CD4-positive, CD25-positive, alpha-beta regulatory T cell (primary cell): ENCODE measurements around the gene PMVK. TPM values are rescaled to one million over a fixed set of nuclear protein-coding genes. Genes with fewer than 3 reads are reported as not detected.

Experiments used
- ATAC-seq, 2 donors: fragments of 150-1000 bp; cut with Tn5 transposase; one replicate each; pipeline ENCODE4 v1.10.0; 2021; ENCODE audit warnings: low read depth in 2 of 2, moderate number of reproducible peaks in 2 of 2, moderate library complexity in 1 of 2
- DNase-seq, 3 donors: peaks; one replicate each; pipeline versions ENCODE4 v3.0.0 to v3.0.0-alpha.2; 2012 to 2022; ENCODE audit warnings: mixed read lengths in 1 of 3
- H3K27ac ChIP-seq: one replicate; pipeline ENCODE4 v1.7.0; 2013; ENCODE audit warnings: mild to moderate bottlenecking, low read length; ENCODE audit not compliant: insufficient read depth, poor library complexity, severe bottlenecking
- H3K27me3 ChIP-seq: one replicate; pipeline ENCODE4 v1.7.0; 2013; ENCODE audit warnings: low read length; ENCODE audit not compliant: control insufficient read depth, insufficient read depth
- H3K36me3 ChIP-seq: one replicate; pipeline ENCODE4 v1.7.0; 2013; ENCODE audit warnings: mild to moderate bottlenecking, low read length, moderate library complexity; ENCODE audit not compliant: control insufficient read depth, insufficient read depth
- H3K4me1 ChIP-seq: 2 replicates; pipeline ENCODE4 v1.7.0; 2013; ENCODE audit warnings: mild to moderate bottlenecking, low read length; ENCODE audit not compliant: insufficient read depth, control insufficient read depth, poor library complexity, severe bottlenecking
- H3K4me3 ChIP-seq: one replicate; pipeline ENCODE4 v1.7.0; 2013; ENCODE audit warnings: low read depth, mild to moderate bottlenecking, low read length, moderate library complexity
- H3K9me3 ChIP-seq, 2 experiments: 1 replicate in 1 of 2; 2 replicates in 1 of 2; pipeline ENCODE4 v1.7.0; 2013; ENCODE audit warnings: low read length in 2 of 2, mild to moderate bottlenecking in 1 of 2, moderate library complexity in 1 of 2; ENCODE audit not compliant: control insufficient read depth in 2 of 2
- H3K27ac Mint-ChIP-seq, 3 donors: one replicate each; pipeline ENCODE4 v1.8.0; 2020 to 2022; ENCODE audit warnings: mild to moderate bottlenecking in 3 of 3, mixed read lengths in 3 of 3, moderate library complexity in 2 of 3
- H3K27me3 Mint-ChIP-seq: one replicate; pipeline ENCODE4 v1.8.0; 2022; ENCODE audit warnings: mild to moderate bottlenecking, mixed read lengths
- H3K36me3 Mint-ChIP-seq: one replicate; pipeline ENCODE4 v1.8.0; 2020; ENCODE audit warnings: mixed read lengths
- H3K4me1 Mint-ChIP-seq, 4 donors: one replicate each; pipeline ENCODE4 v1.8.0; 2020 to 2022; ENCODE audit warnings: mixed read lengths in 4 of 4, mild to moderate bottlenecking in 1 of 4
- H3K4me3 Mint-ChIP-seq, 4 donors: one replicate each; pipeline ENCODE4 v1.8.0; 2020 to 2022; ENCODE audit warnings: mild to moderate bottlenecking in 4 of 4, mixed read lengths in 4 of 4, moderate library complexity in 3 of 4
- H3K9me3 Mint-ChIP-seq, 7 donors: one replicate each; pipeline ENCODE4 v1.8.0; 2020 to 2022; ENCODE audit warnings: mixed read lengths in 7 of 7, mild to moderate bottlenecking in 3 of 7, moderate library complexity in 2 of 7
- polyA plus RNA-seq, 4 donors: library from polyadenylated mRNA; unstranded; fragments of 300-500 nt; fragmentation: Illumina TruSeq; gene quantifications; one replicate each; pipeline ENCODE4 v1.2.3, GENCODE V29; 2021
- total RNA-seq: library from RNA; stranded (reverse); gene quantifications from one replicate; pipeline ENCODE4 v1.2.3, GENCODE V29; 2022

PMVK gene
- total and polyA plus RNA-seq, 5 donors from 2014 or later: 19.1 to 76.9 (median 56.7) TPM

DNA sequence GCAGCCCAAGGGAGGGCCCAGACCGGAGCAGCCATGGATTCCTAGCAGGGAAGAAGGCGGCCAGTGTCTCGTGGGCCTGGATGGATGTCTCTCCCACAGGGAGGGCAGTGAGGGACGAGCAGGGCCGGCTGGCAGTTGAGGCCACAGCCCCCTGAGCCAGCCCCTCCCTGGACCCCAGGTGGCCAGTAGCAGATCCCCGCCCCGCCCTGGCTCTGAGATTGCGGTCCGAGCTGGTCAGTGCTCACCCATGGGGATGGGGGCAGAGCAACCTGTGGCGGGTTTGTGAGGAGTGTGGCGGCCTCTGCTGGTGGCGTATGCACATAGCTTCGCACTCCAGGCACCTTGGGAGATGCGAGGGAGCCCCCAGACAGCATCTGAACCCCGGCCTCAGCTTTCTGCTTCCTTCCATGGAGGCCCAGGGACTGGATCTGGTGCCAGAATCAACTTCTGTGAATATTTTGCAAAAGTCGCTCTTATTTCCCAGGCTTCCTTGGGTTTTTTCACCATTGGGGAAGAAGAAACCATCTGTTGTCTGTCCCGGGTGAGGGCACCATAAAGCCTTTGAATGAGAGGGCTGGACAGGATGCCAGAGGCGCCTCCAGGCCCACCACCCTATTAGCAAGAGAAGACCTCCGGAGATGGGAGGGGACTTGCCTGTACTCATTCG, 58.0 kb downstream of the PMVK start:
- Histone ChIP-seq H3K27ac (no peak overlapping the region), H3K4me1 (no peaks in the 10 kb centered on the region), H3K9me3 (no peaks in the 10 kb centered on the region), H3K36me3 (no peaks in the 10 kb centered on the region), H3K27me3 (no peaks in the 10 kb centered on the region), H3K4me3 (no peak overlapping the region)
- Mint-ChIP-seq H3K27me3 (peaks cover 20% of the 10 kb centered on the region), H3K4me3 (no peak overlapping the region), H3K27ac (no peak overlapping the region), H3K36me3 (no peaks in the 10 kb centered on the region), H3K4me1 (no peaks in the 10 kb centered on the region), H3K9me3 (no peaks in the 10 kb centered on the region)
- DNase-seq (peak; percentile 42 to 65 (median 62)), ATAC-seq (peak; percentile 74 to 79)

GRCh38 chr1:154877370-154877974, 59.0 kb downstream of the PMVK start:
- Mint-ChIP-seq H3K27ac (no peak overlapping the region), H3K4me1 (no peaks in the 10 kb centered on the region), H3K9me3 (no peaks in the 10 kb centered on the region), H3K27me3 (peaks cover 20% of the 10 kb centered on the region), H3K36me3 (no peaks in the 10 kb centered on the region), H3K4me3 (no peak overlapping the region)
- H3K27ac ChIP-seq: no peak overlapping the region
- H3K36me3 ChIP-seq: no peaks in the 10 kb centered on the region
- no peak overlapping the region for H3K4me3 ChIP-seq
- DNase-seq (no peak), ATAC-seq (no peak)
- no peaks in the 10 kb centered on the region for H3K9me3 ChIP-seq
- H3K4me1 ChIP-seq: no peaks in the 10 kb centered on the region
- H3K27me3 ChIP-seq: no peaks in the 10 kb centered on the region

DNA sequence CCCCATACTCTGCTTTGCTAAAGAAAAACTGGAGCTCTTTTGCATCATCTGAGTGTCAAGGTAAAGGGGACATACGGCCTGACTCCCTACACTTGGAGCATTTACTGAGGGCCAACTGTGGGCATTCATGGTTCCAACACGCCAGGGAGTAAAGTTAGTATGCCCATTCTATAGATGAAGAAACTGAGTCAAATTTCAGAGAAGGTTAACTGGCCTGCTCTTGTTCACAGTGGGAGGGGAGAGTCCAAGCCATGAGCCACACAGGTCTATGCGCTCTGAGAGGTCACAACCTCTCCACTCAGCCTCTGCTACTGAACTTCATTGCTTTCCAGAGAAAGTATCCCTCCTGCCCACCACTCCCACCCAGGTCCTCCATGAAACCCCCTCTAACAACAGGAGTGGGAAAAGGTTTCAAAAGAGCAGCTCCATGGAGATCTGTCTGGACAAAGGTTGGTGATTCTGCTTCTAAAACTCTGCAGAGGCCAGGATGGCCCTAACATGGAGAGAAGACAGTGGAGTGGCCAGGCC, 59.6 kb downstream of the PMVK start:
- no peaks in the 10 kb centered on the region for H3K9me3 ChIP-seq
- no peak overlapping the region for H3K27ac ChIP-seq
- H3K27ac Mint-ChIP-seq: no peak overlapping the region
- peaks cover 22% of the 10 kb centered on the region for H3K27me3 Mint-ChIP-seq
- no peaks in the 10 kb centered on the region for H3K36me3 Mint-ChIP-seq
- H3K4me3 ChIP-seq: no peak overlapping the region
- H3K27me3 ChIP-seq: no peaks in the 10 kb centered on the region
- no peaks in the 10 kb centered on the region for H3K9me3 Mint-ChIP-seq
- DNase-seq: no peak
- no peaks in the 10 kb centered on the region for H3K4me1 Mint-ChIP-seq
- no peak for ATAC-seq
- no peaks in the 10 kb centered on the region for H3K36me3 ChIP-seq
- no peak overlapping the region for H3K4me3 Mint-ChIP-seq
- H3K4me1 ChIP-seq: no peaks in the 10 kb centered on the region

Other genes with a start within 250 kb of the PMVK start
- gene KCNN3, start 66.4 kb downstream of the PMVK start, total RNA-seq: 0.30 TPM
- gene KCNN3, start 66.4 kb downstream of the PMVK start, polyA plus RNA-seq: not detected
- gene PBXIP1, start 19.4 kb upstream of the PMVK start, total RNA-seq: 774 TPM
- 100 to 1,000 TPM; 349 to 464 (median 399) TPM for gene PBXIP1, start 19.4 kb upstream of the PMVK start, polyA plus RNA-seq
- 41.9 TPM for gene PYGO2, start 25.1 kb upstream of the PMVK start, total RNA-seq
- 10 to 100 TPM; 30.2 to 47.3 (median 46.9) TPM for gene PYGO2, start 25.1 kb upstream of the PMVK start, polyA plus RNA-seq
- 71.3 TPM for gene SHC1, start 34.0 kb upstream of the PMVK start, total RNA-seq
- gene SHC1, start 34.0 kb upstream of the PMVK start, polyA plus RNA-seq: 10 to 100 TPM; 27.0 to 40.3 (median 30.3) TPM
- 8.5 TPM for gene CKS1B, start 38.0 kb upstream of the PMVK start, total RNA-seq
- gene CKS1B, start 38.0 kb upstream of the PMVK start, polyA plus RNA-seq: 10 to 100 TPM; 51.3 to 60.0 (median 56.4) TPM
- 39.1 TPM for gene FLAD1, start 46.6 kb upstream of the PMVK start, total RNA-seq
- gene FLAD1, start 46.6 kb upstream of the PMVK start, polyA plus RNA-seq: 10 to 100 TPM; 41.0 to 60.3 (median 44.0) TPM
- gene LENEP, start 56.9 kb upstream of the PMVK start, total RNA-seq: not detected
- gene LENEP, start 56.9 kb upstream of the PMVK start, polyA plus RNA-seq: not detected
- 68.0 TPM for gene ZBTB7B, start 66.1 kb upstream of the PMVK start, total RNA-seq
- 1 to 10 TPM; 3.7 to 6.5 (median 5.3) TPM for gene ZBTB7B, start 66.1 kb upstream of the PMVK start, polyA plus RNA-seq
- gene DCST2, start 97.1 kb upstream of the PMVK start, total RNA-seq: 1.4 TPM
- not detected for gene DCST2, start 97.1 kb upstream of the PMVK start, polyA plus RNA-seq
- 0.32 TPM for gene DCST1, start 97.1 kb upstream of the PMVK start, total RNA-seq
- not detected for gene DCST1, start 97.1 kb upstream of the PMVK start, polyA plus RNA-seq
- 31.5 TPM for gene ADAM15, start 114.6 kb upstream of the PMVK start, total RNA-seq
- 10 to 100 TPM in 3 of 4 donors, 1 to 10 TPM in 1; 9.8 to 24.7 (median 17.2) TPM for gene ADAM15, start 114.6 kb upstream of the PMVK start, polyA plus RNA-seq
- 6.1 TPM for gene EFNA4, start 127.0 kb upstream of the PMVK start, total RNA-seq
- 1 to 10 TPM; 2.5 to 5.9 (median 4.2) TPM for gene EFNA4, start 127.0 kb upstream of the PMVK start, polyA plus RNA-seq
- gene EFNA3, start 142.1 kb upstream of the PMVK start, total RNA-seq: 0.52 TPM
- 1 to 10 TPM in 1 of 4 donors, under 1 TPM in 3; 0.42 to 1.2 (median 0.69) TPM for gene EFNA3, start 142.1 kb upstream of the PMVK start, polyA plus RNA-seq
- 0.30 TPM for gene EFNA1, start 191.2 kb upstream of the PMVK start, total RNA-seq
- 1 to 10 TPM; 1.4 to 6.8 (median 3.3) TPM for gene EFNA1, start 191.2 kb upstream of the PMVK start, polyA plus RNA-seq
- 24.1 TPM for gene SLC50A1, start 199.1 kb upstream of the PMVK start, total RNA-seq
- 10 to 100 TPM; 45.1 to 59.3 (median 46.0) TPM for gene SLC50A1, start 199.1 kb upstream of the PMVK start, polyA plus RNA-seq
- gene DPM3, start 203.8 kb upstream of the PMVK start, total RNA-seq: 28.1 TPM
- 100 to 1,000 TPM in 3 of 4 donors, 10 to 100 TPM in 1; 98.3 to 116 (median 101) TPM for gene DPM3, start 203.8 kb upstream of the PMVK start, polyA plus RNA-seq
- gene KRTCAP2, start 236.6 kb upstream of the PMVK start, total RNA-seq: 122 TPM
- gene KRTCAP2, start 236.6 kb upstream of the PMVK start, polyA plus RNA-seq: 100 to 1,000 TPM; 468 to 537 (median 507) TPM
- gene TRIM46, start 237.1 kb upstream of the PMVK start, total RNA-seq: 6.1 TPM
- gene TRIM46, start 237.1 kb upstream of the PMVK start, polyA plus RNA-seq: 1 to 10 TPM in 2 of 4 donors, under 1 TPM in 2; 0.44 to 1.6 (median 0.78) TPM